DOHH2 (cell line): ENCODE measurements around the gene RSRP1.

ENCODE experiments used
- H3F3A ChIP-seq: fragments of 200-600 bp; sonication (generic), shearing (Covaris generic); 2 replicates; pipeline ENCODE4 v1.6.0; 2016; ENCODE audit warnings: antibody characterized with exemption, mild to moderate bottlenecking; ENCODE audit not compliant: control insufficient read depth, insufficient read depth
- H3K27ac ChIP-seq: fragments of 200-600 bp; sonication (generic); 2 replicates; pipeline ENCODE4 v1.5.1; 2014; ENCODE audit warnings: low read depth, mild to moderate bottlenecking, low read length, moderate library complexity
- H3K27me3 ChIP-seq: fragments of 200-600 bp; sonication (generic); 2 replicates; pipeline ENCODE4 v1.6.1; 2014; ENCODE audit warnings: mild to moderate bottlenecking, low read length, mixed read lengths; ENCODE audit not compliant: control insufficient read depth
- H3K36me3 ChIP-seq: fragments of 200-600 bp; sonication (generic); 2 replicates; pipeline ENCODE4 v1.6.1; 2014; ENCODE audit warnings: mild to moderate bottlenecking, low read length, moderate library complexity, mixed read lengths; ENCODE audit not compliant: control insufficient read depth
- H3K4me1 ChIP-seq: fragments of 200-600 bp; sonication (generic); 2 replicates; pipeline ENCODE4 v1.6.1; 2014; ENCODE audit warnings: mild to moderate bottlenecking, low read length, mixed read lengths; ENCODE audit not compliant: control insufficient read depth
- H3K4me2 ChIP-seq: fragments of 200-600 bp; sonication (generic); 2 replicates; pipeline ENCODE4 v1.6.0; 2014; ENCODE audit warnings: mild to moderate bottlenecking, low read length, moderate library complexity
- H3K4me3 ChIP-seq: fragments of 200-600 bp; sonication (generic); 2 replicates; pipeline ENCODE4 v1.5.1; 2014; ENCODE audit warnings: mild to moderate bottlenecking, low read length, mixed read lengths
- H3K79me2 ChIP-seq: fragments of 200-600 bp; sonication (generic); 2 replicates; pipeline ENCODE4 v1.6.1; 2014; ENCODE audit warnings: mild to moderate bottlenecking, low read length, mixed read lengths; ENCODE audit not compliant: control insufficient read depth
- H3K9me2 ChIP-seq: fragments of 200-600 bp; sonication (generic); replicated peaks from 2 replicates; pipeline ENCODE4 v1.6.1; 2014; ENCODE audit warnings: mild to moderate bottlenecking, low read length, mixed read lengths; ENCODE audit not compliant: control insufficient read depth
- H3K9me3 ChIP-seq: fragments of 200-600 bp; sonication (generic); 2 replicates; pipeline ENCODE4 v1.6.1; 2014; ENCODE audit warnings: antibody characterized with exemption, low read length, mixed read lengths; ENCODE audit not compliant: control insufficient read depth, insufficient read depth
- H4K20me1 ChIP-seq: fragments of 200-600 bp; sonication (generic); 2 replicates; pipeline ENCODE4 v1.6.0; 2014; ENCODE audit warnings: low read depth, mild to moderate bottlenecking, antibody characterized with exemption, low read length, moderate library complexity; ENCODE audit not compliant: control insufficient read depth, insufficient read depth
- EZH2phosphoT487 ChIP-seq: fragments of 200-600 bp; sonication (generic); IDR thresholded peaks from 2 replicates; pipeline ENCODE4 v1.6.1; 2017; ENCODE audit warnings: borderline replicate concordance, mild to moderate bottlenecking, antibody characterized with exemption, low read length, moderate library complexity, mixed read lengths
- TF ChIP-seq, protein P1 (sequence below): fragments of 200-600 bp; sonication (generic); IDR thresholded peaks from one replicate; pipeline ENCODE4 v1.5.1; 2014; ENCODE audit warnings: antibody characterized with exemption, mild to moderate bottlenecking, low read depth, low read length; ENCODE audit not compliant: poor library complexity, severe bottlenecking

Gene RSRP1

DNA sequence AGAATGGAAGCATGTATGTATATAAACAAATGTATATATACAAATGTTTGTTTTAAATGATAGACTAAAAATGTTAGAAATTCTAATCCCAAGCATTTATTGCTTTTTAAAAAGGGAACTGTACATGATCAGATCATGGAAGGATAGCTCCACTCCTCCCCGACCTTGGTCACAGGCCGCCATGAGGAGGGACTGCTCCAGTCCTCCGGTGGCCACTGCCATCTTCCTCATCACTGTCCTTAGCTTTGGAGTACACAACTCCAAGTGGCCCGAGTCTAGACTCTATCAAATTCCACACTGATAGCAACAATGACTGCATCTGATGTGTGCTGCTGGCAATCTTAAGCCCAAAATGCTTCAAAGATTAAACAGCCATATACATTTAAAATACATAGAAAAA is 24.6 kb downstream of the RSRP1 start:
- Histone ChIP-seq H3K9me2 (no peaks in the 10 kb centered on the region), H3K36me3 (peaks cover 55% of the 10 kb centered on the region), H3K9me3 (no peaks in the 10 kb centered on the region), H4K20me1 (no peaks in the 10 kb centered on the region), H3F3A (peaks cover 10% of the 10 kb centered on the region), H3K27ac (no peak overlapping the region), H3K4me2 (no peak overlapping the region), H3K4me3 (no peak overlapping the region), H3K79me2 (no peaks in the 10 kb centered on the region), H3K27me3 (no peaks in the 10 kb centered on the region), H3K4me1 (no peaks in the 10 kb centered on the region)
- no peak for TF ChIP-seq EZH2phosphoT487
- TF ChIP-seq, protein P1, sequence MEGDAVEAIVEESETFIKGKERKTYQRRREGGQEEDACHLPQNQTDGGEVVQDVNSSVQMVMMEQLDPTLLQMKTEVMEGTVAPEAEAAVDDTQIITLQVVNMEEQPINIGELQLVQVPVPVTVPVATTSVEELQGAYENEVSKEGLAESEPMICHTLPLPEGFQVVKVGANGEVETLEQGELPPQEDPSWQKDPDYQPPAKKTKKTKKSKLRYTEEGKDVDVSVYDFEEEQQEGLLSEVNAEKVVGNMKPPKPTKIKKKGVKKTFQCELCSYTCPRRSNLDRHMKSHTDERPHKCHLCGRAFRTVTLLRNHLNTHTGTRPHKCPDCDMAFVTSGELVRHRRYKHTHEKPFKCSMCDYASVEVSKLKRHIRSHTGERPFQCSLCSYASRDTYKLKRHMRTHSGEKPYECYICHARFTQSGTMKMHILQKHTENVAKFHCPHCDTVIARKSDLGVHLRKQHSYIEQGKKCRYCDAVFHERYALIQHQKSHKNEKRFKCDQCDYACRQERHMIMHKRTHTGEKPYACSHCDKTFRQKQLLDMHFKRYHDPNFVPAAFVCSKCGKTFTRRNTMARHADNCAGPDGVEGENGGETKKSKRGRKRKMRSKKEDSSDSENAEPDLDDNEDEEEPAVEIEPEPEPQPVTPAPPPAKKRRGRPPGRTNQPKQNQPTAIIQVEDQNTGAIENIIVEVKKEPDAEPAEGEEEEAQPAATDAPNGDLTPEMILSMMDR = no peak

DNA sequence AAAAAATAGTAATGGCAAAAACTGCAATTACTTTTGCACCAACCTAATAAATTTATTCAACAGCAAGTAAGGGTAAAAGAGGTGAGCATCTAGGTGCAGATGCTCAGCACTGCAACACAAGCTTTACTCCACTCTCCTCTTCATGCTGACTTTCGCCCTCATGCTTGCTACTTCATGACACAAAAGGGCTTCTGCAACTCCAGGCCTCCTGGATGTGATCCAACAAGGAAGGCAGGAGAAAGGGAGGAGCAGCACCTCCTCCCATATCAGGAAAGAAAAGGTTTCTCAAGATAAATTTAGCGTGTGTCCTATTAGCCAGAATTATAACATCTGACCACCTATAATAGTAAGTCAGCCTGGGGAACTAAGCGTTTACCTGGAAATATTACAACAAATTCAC is 26.6 kb downstream of the RSRP1 start:
- Histone ChIP-seq H3K4me3 (no peak overlapping the region), H3F3A (peaks cover 10% of the 10 kb centered on the region), H3K9me2 (no peaks in the 10 kb centered on the region), H3K4me1 (peaks cover 13% of the 10 kb centered on the region), H3K79me2 (no peaks in the 10 kb centered on the region), H3K9me3 (no peaks in the 10 kb centered on the region), H4K20me1 (no peaks in the 10 kb centered on the region), H3K36me3 (peaks cover 40% of the 10 kb centered on the region), H3K27ac (no peak overlapping the region), H3K4me2 (no peak overlapping the region), H3K27me3 (no peaks in the 10 kb centered on the region)
- no peak for TF ChIP-seq EZH2phosphoT487
- TF ChIP-seq, protein P1 = no peak

DNA sequence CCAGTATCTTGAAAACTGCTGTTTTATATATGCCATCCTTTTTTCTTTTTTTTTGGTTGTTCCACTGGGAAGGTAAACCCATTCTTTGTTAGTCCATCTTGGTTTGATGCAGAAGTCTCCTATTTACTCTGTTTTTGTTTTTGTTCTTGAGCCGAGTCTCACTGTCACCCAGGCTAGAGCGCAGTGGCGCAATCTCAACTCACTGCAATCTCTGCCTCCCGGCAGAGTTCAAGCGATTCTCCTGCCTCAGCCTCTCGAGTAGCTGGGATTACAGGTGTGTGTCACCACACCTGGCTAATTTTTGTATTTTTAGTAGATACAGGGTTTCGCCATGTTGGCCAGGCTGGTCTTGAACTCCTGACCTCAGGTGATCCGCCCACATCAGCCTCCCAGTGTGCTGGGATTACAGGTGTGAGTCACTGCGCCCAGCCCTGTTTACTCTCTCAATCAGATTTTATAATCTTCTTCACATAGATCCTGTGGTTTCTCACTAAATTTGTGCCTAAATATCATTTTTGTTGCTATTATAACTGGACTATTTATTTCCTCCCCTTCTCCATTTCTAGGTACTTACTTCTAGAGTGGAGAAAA is 27.5 kb downstream of the RSRP1 start:
- H3K4me1 ChIP-seq = peaks cover 17% of the 10 kb centered on the region
- H3K9me2 ChIP-seq = no peaks in the 10 kb centered on the region
- no peaks in the 10 kb centered on the region for H3K27me3 ChIP-seq
- H3K9me3 ChIP-seq = no peaks in the 10 kb centered on the region
- no peaks in the 10 kb centered on the region for H4K20me1 ChIP-seq
- TF ChIP-seq, protein P1 = no peak
- no peak for TF ChIP-seq EZH2phosphoT487
- H3K4me2 ChIP-seq = no peak overlapping the region
- peaks cover 10% of the 10 kb centered on the region for H3F3A ChIP-seq
- H3K4me3 ChIP-seq = no peak overlapping the region
- H3K79me2 ChIP-seq = no peaks in the 10 kb centered on the region
- peaks cover 36% of the 10 kb centered on the region for H3K36me3 ChIP-seq
- H3K27ac ChIP-seq = no peak overlapping the region
